ENCODE data around the gene PAQR3.

The PAQR3 gene

DNA sequence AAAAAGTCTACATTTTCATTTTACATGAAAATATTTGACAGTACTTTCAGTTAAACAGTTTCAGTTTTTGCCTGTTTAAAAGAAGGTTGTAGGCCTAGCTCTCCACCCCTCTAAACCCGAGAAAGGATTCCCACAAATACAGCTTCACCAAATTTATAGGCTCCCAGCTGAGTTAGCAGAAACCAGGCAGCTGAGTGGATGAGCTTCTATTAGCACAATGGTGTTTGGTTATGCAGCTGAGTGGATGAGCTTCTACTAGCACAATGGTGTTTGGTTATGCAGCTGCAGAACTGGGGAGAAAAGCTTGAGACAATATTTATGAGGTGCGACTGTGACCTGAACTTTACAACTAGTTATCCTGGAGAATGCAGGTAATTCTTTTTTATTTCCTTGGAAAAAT, 36.6 kb upstream of the PAQR3 start:
- Histone ChIP-seq H2AFZ (ENCODE audit: low read length) (no peak overlapping the region), H3K4me3 (ENCODE audit: low read length) (no peak overlapping the region), H3K79me2 (ENCODE audit: low read length) (no peaks in the 10 kb centered on the region), H3K4me2 (ENCODE audit: low read depth, low read length) (no peak overlapping the region), H3F3A (ENCODE audit: insufficient read depth, low read length) (no peaks in the 10 kb centered on the region), H4K20me1 (ENCODE audit: insufficient read depth, low read length) (no peaks in the 10 kb centered on the region), H3K9me3 (replicated peaks; ENCODE audit: insufficient read depth, low read length) (no peaks in the 10 kb centered on the region), H3K27me3 (replicated peaks; ENCODE audit: insufficient read depth, low read length) (no peaks in the 10 kb centered on the region), H3K4me1 (ENCODE audit: low read length) (no peaks in the 10 kb centered on the region), H3K9ac (ENCODE audit: low read length) (no peak overlapping the region), H3K9me2 (replicated peaks; ENCODE audit: insufficient read depth, low read length) (no peaks in the 10 kb centered on the region), H3K27ac (ENCODE audit: low read length) (no peak overlapping the region), H3K36me3 (replicated peaks; ENCODE audit: insufficient read depth, low read length) (no peaks in the 10 kb centered on the region)
- TF ChIP-seq, protein P1, sequence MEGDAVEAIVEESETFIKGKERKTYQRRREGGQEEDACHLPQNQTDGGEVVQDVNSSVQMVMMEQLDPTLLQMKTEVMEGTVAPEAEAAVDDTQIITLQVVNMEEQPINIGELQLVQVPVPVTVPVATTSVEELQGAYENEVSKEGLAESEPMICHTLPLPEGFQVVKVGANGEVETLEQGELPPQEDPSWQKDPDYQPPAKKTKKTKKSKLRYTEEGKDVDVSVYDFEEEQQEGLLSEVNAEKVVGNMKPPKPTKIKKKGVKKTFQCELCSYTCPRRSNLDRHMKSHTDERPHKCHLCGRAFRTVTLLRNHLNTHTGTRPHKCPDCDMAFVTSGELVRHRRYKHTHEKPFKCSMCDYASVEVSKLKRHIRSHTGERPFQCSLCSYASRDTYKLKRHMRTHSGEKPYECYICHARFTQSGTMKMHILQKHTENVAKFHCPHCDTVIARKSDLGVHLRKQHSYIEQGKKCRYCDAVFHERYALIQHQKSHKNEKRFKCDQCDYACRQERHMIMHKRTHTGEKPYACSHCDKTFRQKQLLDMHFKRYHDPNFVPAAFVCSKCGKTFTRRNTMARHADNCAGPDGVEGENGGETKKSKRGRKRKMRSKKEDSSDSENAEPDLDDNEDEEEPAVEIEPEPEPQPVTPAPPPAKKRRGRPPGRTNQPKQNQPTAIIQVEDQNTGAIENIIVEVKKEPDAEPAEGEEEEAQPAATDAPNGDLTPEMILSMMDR (IDR thresholded peaks at IDR 0.05; ENCODE audit: low read length): no peak
- TF ChIP-seq EZH2 (optimal IDR thresholded peaks at IDR 0.05; ENCODE audit: low read depth, low read length) (no peak), EZH2phosphoT487 (IDR thresholded peaks at IDR 0.05; ENCODE audit: low read length) (no peak)
- no peak for DNase-seq

DNA sequence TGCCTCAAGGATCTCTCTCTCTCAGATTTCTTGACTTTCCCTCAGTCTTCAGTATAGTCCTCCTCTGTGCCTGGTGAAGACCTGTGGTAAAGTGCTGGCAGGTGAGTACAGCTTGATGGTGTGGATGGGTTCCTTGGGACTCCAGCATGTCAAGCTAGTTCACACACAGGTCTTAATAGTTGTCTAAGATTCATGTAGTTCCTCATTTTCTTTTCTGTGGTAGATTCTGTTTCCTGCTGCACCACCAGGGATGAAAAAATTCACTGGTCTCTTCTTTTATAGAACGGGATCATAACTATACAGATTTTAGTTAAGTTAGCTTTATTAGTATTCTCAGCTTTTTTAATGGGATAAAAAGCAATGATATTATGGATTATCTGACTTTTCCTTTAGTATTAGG, 32.5 kb upstream of the PAQR3 start:
- Histone ChIP-seq H3K4me1 (ENCODE audit: low read length) (no peaks in the 10 kb centered on the region), H3F3A (ENCODE audit: insufficient read depth, low read length) (no peaks in the 10 kb centered on the region), H3K27me3 (replicated peaks; ENCODE audit: insufficient read depth, low read length) (no peaks in the 10 kb centered on the region), H4K20me1 (ENCODE audit: insufficient read depth, low read length) (no peaks in the 10 kb centered on the region), H3K9me2 (replicated peaks; ENCODE audit: insufficient read depth, low read length) (no peaks in the 10 kb centered on the region), H3K4me2 (ENCODE audit: low read depth, low read length) (no peak overlapping the region), H3K27ac (ENCODE audit: low read length) (no peak overlapping the region), H3K79me2 (ENCODE audit: low read length) (no peaks in the 10 kb centered on the region), H3K4me3 (ENCODE audit: low read length) (no peak overlapping the region), H3K9ac (ENCODE audit: low read length) (no peak overlapping the region), H2AFZ (ENCODE audit: low read length) (no peak overlapping the region), H3K9me3 (replicated peaks; ENCODE audit: insufficient read depth, low read length) (no peaks in the 10 kb centered on the region), H3K36me3 (replicated peaks; ENCODE audit: insufficient read depth, low read length) (no peaks in the 10 kb centered on the region)
- no peak for DNase-seq
- no peak for TF ChIP-seq EZH2 (optimal IDR thresholded peaks at IDR 0.05; ENCODE audit: low read depth, low read length)
- TF ChIP-seq EZH2phosphoT487 (IDR thresholded peaks at IDR 0.05; ENCODE audit: low read length): no peak
- TF ChIP-seq, protein P1 (IDR thresholded peaks at IDR 0.05; ENCODE audit: low read length): no peak

DNA sequence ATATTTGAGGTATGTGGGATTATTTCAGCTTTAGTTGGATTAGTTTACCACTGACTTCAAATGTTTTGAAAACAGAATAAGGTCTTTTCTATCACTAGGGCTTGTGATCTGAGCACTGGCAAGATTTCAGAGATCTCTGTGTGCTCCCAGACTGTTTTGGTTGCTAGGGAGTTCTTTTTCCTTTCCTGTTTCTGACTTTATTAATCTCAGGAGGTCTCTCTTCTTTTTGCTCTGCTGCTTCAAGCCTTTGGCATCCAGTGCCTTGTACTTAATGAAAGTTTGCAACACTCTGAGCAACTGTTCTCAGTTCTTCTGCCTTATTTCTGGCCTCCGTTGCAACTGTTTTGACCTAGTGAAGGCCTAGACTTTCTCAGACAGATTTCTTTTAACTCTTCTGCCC, 32.1 kb upstream of the PAQR3 start:
- no peaks in the 10 kb centered on the region for H3K4me1 ChIP-seq (ENCODE audit: low read length)
- no peaks in the 10 kb centered on the region for H3K9me2 ChIP-seq (replicated peaks; ENCODE audit: insufficient read depth, low read length)
- no peaks in the 10 kb centered on the region for H3K79me2 ChIP-seq (ENCODE audit: low read length)
- H3F3A ChIP-seq (ENCODE audit: insufficient read depth, low read length): no peaks in the 10 kb centered on the region
- TF ChIP-seq, protein P1 (IDR thresholded peaks at IDR 0.05; ENCODE audit: low read length): no peak
- no peak for TF ChIP-seq EZH2phosphoT487 (IDR thresholded peaks at IDR 0.05; ENCODE audit: low read length)
- no peak for TF ChIP-seq EZH2 (optimal IDR thresholded peaks at IDR 0.05; ENCODE audit: low read depth, low read length)
- H3K4me3 ChIP-seq (ENCODE audit: low read length): no peak overlapping the region
- no peaks in the 10 kb centered on the region for H3K36me3 ChIP-seq (replicated peaks; ENCODE audit: insufficient read depth, low read length)
- no peak overlapping the region for H2AFZ ChIP-seq (ENCODE audit: low read length)
- DNase-seq: no peak
- no peaks in the 10 kb centered on the region for H3K9me3 ChIP-seq (replicated peaks; ENCODE audit: insufficient read depth, low read length)
- H4K20me1 ChIP-seq (ENCODE audit: insufficient read depth, low read length): no peaks in the 10 kb centered on the region
- no peak overlapping the region for H3K27ac ChIP-seq (ENCODE audit: low read length)
- H3K4me2 ChIP-seq (ENCODE audit: low read depth, low read length): no peak overlapping the region
- H3K9ac ChIP-seq (ENCODE audit: low read length): no peak overlapping the region
- no peaks in the 10 kb centered on the region for H3K27me3 ChIP-seq (replicated peaks; ENCODE audit: insufficient read depth, low read length)

Data from MM.1S (cell line).